HepG2 (cell line): ENCODE results near the gene DPP6. TPM values are rescaled to one million over a fixed set of nuclear protein-coding genes. Genes with fewer than 3 reads are reported as not detected.
"Not testable (repeated sequence)": the region's sequence is repeated elsewhere in the genome, so short reads cannot be mapped to it uniquely, and the experiment has no call there.

Experiments
- ATAC-seq: fragments of 200-7000 bp; cut with Tn5 transposase; 3 replicates; pipeline ENCODE4 v1.9.1; 2020; ENCODE audit warnings: mild to moderate bottlenecking, moderate library complexity
- BruUV-seq: library from RNA; stranded (reverse); fragments of 400-500 nt; replicated peaks from 2 replicates; lab custom pipeline; 2021; lab: Mats Ljungman, UMichigan
- CTCF ChIA-PET: fragments of 300-600 bp; formaldehyde crosslinking; extraction: SDS; loops from one replicate; lab custom pipeline; 2021; ENCODE audit warnings: low total read pairs, inconsistent platforms, low intra/inter-chr PET ratio; lab: Yijun Ruan, JAX
- POLR2A ChIA-PET: fragments of 350-600 bp; sonication (Branson Sonifier 250); formaldehyde crosslinking; loops from one replicate; lab custom pipeline; 2020; ENCODE audit warnings: antibody characterized with exemption, inconsistent platforms; lab: Yijun Ruan, JAX
- DNase-seq: peaks from one replicate; pipeline ENCODE4 v3.0.0-alpha.2; 2015; ENCODE audit warnings: low spot score
- FAIRE-seq: peaks from 3 replicates; lab custom pipeline; 2011; peaks lifted over from hg19 to GRCh38; lab: Jason Lieb, UNC
- H2AFZ ChIP-seq: one replicate; pipeline ENCODE4 v1.6.1; 2011; ENCODE audit warnings: low read length, inconsistent platforms
- H3K27ac ChIP-seq: fragments of 300-600 bp; 3 replicates; pipeline ENCODE4 v1.8.0; 2011; ENCODE audit warnings: mixed run types, mild to moderate bottlenecking, mixed read lengths, low read length, inconsistent platforms; ENCODE audit not compliant: insufficient read depth; ENCODE audit errors: extremely low read length
- H3K27me3 ChIP-seq, 2 experiments: fragments of 200-600 bp in 1 of 2; 2 replicates in 1 of 2; 3 replicates in 1 of 2; pipeline versions ENCODE4 v1.6.0 to v1.8.0; 2011; ENCODE audit warnings: low read length in 2 of 2, mild to moderate bottlenecking in 2 of 2, moderate library complexity in 2 of 2, inconsistent platforms in 1 of 2; ENCODE audit not compliant: insufficient read depth in 2 of 2, control insufficient read depth in 1 of 2
- H3K36me3 ChIP-seq, 2 experiments: fragments of 200-600 bp in 1 of 2; replicated peaks in 1 of 2; 2 replicates in 1 of 2; 3 replicates in 1 of 2; pipeline versions ENCODE4 v1.5.1 to v1.8.0; 2011; ENCODE audit warnings: low read length in 2 of 2, inconsistent platforms in 1 of 2; ENCODE audit not compliant: insufficient read depth in 2 of 2, control insufficient read depth in 1 of 2
- H3K4me1 ChIP-seq: 2 replicates; pipeline ENCODE4 v1.5.1; 2012; ENCODE audit warnings: low read length, inconsistent platforms; ENCODE audit not compliant: insufficient read depth
- H3K4me2 ChIP-seq: 2 replicates; pipeline ENCODE4 v1.6.0; 2011; ENCODE audit warnings: low read depth, low read length, inconsistent platforms
- H3K4me3 ChIP-seq, 3 experiments: fragments of 200-600 bp in 1 of 3; sonication (generic), shearing (Covaris generic) in 1 of 3; replicated peaks in 1 of 3; 2 replicates each; pipeline ENCODE4 v1.5.1; 2011 to 2016; ENCODE audit warnings: low read length in 3 of 3, inconsistent platforms in 2 of 3, low read depth in 2 of 3, mild to moderate bottlenecking in 2 of 3, control low read depth in 1 of 3, mixed read lengths in 1 of 3; ENCODE audit not compliant: insufficient read depth in 1 of 3
- H3K79me2 ChIP-seq: one replicate; pipeline ENCODE4 v1.6.1; 2011; ENCODE audit warnings: low read length, inconsistent platforms; ENCODE audit not compliant: insufficient read depth
- H3K9ac ChIP-seq: 2 replicates; pipeline ENCODE4 v1.6.0; 2011; ENCODE audit warnings: mild to moderate bottlenecking, low read depth, low read length, inconsistent platforms; ENCODE audit not compliant: insufficient read depth
- H3K9me3 ChIP-seq: 2 replicates; pipeline ENCODE4 v1.5.1; 2012; ENCODE audit warnings: mild to moderate bottlenecking, low read length
- H4K20me1 ChIP-seq: 2 replicates; pipeline ENCODE4 v1.6.0; 2011; ENCODE audit warnings: inconsistent platforms, mild to moderate bottlenecking, low read length, moderate library complexity; ENCODE audit not compliant: insufficient read depth
- WGBS: methylation state at CpG from one replicate; pipeline ENCODE4 v1.1.6; 2017; ENCODE audit warnings: low lambda C conversion rate; 5-methylcytosine and 5-hydroxymethylcytosine counted together
- in situ Hi-C: cut with HindIII; loops from 2 replicates; pipeline ENCODE4 v1.10.0; 2017; ENCODE audit warnings: low pct_unique_long_range_greater_than_20kb; ENCODE audit not compliant: extremely low pct_ligation_motif_present
- intact Hi-C: fragments of 100-400 bp; cut with micrococcal nuclease; formaldehyde crosslinking; loops from one replicate; pipeline ENCODE4 v1.10.0; 2022; ENCODE audit not compliant: unreplicated experiment
- polyA plus RNA-seq, 8 experiments: library from polyadenylated mRNA; depleted of rRNA in 3 of 8; stranded (reverse) in 7 of 8; unstranded in 1 of 8; fragments of >200 nt; fragmentation: Illumina TruSeq in 4 of 8; extraction: Trizol in 4 of 8; gene quantifications; 2 replicates each; pipeline versions ENCODE4 v1.2.1 to v1.2.3, GENCODE V29; 2011 to 2016; ENCODE audit warnings: low read depth in 4 of 8, missing spikeins in 1 of 8, mixed read lengths in 1 of 8; ENCODE audit not compliant: insufficient read depth in 1 of 8
- total RNA-seq, 5 experiments: library from RNA; depleted of rRNA; stranded (reverse); fragments of >200 nt; fragmentation: Illumina TruSeq; extraction: Trizol; gene quantifications; 2 replicates each; pipeline ENCODE4 v1.2.3, GENCODE V29; 2016; ENCODE audit warnings: low read depth in 1 of 5

The DPP6 gene
- total and polyA plus RNA-seq, 2 of the 13 experiments (the other 11 are each of a cell fraction or from before 2014, with no cell fraction given), result not detected

DNA sequence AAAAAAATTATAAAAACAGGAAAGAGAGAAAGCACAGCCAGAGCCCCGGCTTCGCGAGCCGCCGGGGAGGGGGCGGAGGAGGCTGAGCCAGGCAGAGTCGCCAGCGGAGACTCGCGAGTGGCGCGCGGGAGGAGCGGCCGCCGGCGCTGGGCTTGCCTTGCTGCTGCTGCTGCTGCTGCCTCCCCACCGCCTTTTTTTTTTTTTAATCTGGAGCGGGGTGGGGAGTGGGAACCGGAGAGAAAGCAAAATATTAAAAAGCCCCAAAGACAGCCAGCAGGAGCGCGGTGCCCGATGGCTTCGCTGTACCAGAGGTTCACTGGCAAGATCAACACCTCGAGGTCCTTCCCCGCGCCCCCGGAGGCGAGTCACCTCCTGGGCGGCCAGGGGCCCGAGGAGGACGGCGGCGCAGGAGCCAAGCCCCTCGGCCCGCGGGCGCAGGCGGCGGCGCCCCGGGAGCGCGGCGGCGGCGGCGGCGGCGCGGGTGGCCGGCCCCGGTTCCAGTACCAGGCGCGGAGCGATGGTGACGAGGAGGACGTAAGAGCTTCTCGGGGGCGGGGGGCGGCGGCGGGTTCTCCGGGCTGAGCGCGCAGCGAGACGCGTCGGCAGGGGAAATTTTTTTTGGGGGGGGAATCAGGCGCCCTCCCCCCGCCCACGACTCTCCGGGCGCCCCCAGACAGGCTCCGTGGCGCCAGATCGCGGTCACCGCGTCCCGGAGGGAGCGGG, 493 bp downstream of the DPP6 start:
- ATAC-seq, H3K4me3 ChIP-seq, DNase-seq, H3K4me2 ChIP-seq, H3K9ac ChIP-seq, FAIRE-seq, H3K4me1 ChIP-seq, POLR2A ChIA-PET, in situ Hi-C loops, H3K27ac ChIP-seq, H4K20me1 ChIP-seq, H2AFZ ChIP-seq, H3K9me3 ChIP-seq, CTCF ChIA-PET, BruUV-seq, H3K79me2 ChIP-seq, H3K27me3 ChIP-seq, intact Hi-C loops, H3K36me3 ChIP-seq: not testable (repeated sequence)
- 69% methylated on average over 50 of the region's 83 CpGs for WGBS

- H3K4me3 ChIP-seq, DNase-seq, H3K27ac ChIP-seq, H3K79me2 ChIP-seq, H3K4me2 ChIP-seq, H3K9me3 ChIP-seq, H4K20me1 ChIP-seq, in situ Hi-C loops, H3K4me1 ChIP-seq, BruUV-seq, POLR2A ChIA-PET, CTCF ChIA-PET, H3K36me3 ChIP-seq, intact Hi-C loops, H3K27me3 ChIP-seq, H3K9ac ChIP-seq, H2AFZ ChIP-seq: not testable (repeated sequence)
- 4% methylated on average over 7 of the region's 16 CpGs for WGBS
- FAIRE-seq, result peak; percentile 94
- peak; percentile 88 for ATAC-seq
Observed at GRCh38 chr7:154053466-154054312, 1.5 kb downstream of the DPP6 start.

DNA sequence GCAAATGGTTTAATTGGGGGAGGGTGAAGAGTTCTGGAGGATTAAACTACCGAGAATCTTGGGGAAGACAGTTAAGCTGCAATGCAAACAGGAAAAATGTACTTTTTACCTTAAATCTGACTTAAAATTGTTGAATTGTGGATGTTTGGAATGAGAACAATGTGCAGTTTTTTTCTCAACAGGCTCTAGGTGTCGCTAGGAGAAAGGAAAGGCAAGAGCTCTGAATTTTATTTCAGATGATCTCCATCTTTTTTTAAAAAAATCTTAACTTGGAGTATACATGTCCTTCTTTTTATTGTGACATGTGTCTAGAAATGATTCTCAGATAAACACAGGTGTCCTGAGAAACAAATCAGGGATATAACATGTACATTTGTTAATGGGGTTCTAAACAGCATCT, 2.5 kb downstream of the DPP6 start:
- H3K4me2 ChIP-seq, DNase-seq, in situ Hi-C loops, H4K20me1 ChIP-seq, H3K4me1 ChIP-seq, H3K27ac ChIP-seq, ATAC-seq, H3K36me3 ChIP-seq, H3K27me3 ChIP-seq, H3K4me3 ChIP-seq, intact Hi-C loops, H3K9ac ChIP-seq, H3K79me2 ChIP-seq, CTCF ChIA-PET, POLR2A ChIA-PET, H2AFZ ChIP-seq, H3K9me3 ChIP-seq, BruUV-seq: not testable (repeated sequence)
- FAIRE-seq, result peak; percentile 43
- 11% methylated on average over 1 of the region's 2 CpGs for WGBS
